Activated naive CD4-positive, alpha-beta T cell treated with anti-CD3 and anti-CD28 coated beads for 36 hours (primary cell): ENCODE measurements around the gene PALLD. TPM values are rescaled to one million over a fixed set of nuclear protein-coding genes. Genes with fewer than 3 reads are reported as not detected.
"Not testable (repeated sequence)": the region's sequence is repeated elsewhere in the genome, so short reads cannot be mapped to it uniquely, and the experiment has no call there.

Experiments used
- CTCF ChIA-PET: fragments of 350-600 bp; sonication (Branson Sonifier 250); formaldehyde crosslinking; loops from one replicate; lab custom pipeline; 2021; ENCODE audit warnings: antibody characterized with exemption; lab: Charles Lee
- DNase-seq: peaks from one replicate; pipeline ENCODE4 v3.0.0-alpha.2; 2020
- H3K27ac Mint-ChIP-seq: one replicate; pipeline ENCODE4 v1.8.0; 2021; ENCODE audit warnings: mild to moderate bottlenecking, mixed read lengths
- H3K27me3 Mint-ChIP-seq: one replicate; pipeline ENCODE4 v1.8.0; 2021; ENCODE audit warnings: low read depth, mixed read lengths
- H3K36me3 Mint-ChIP-seq: one replicate; pipeline ENCODE4 v1.8.0; 2021; ENCODE audit warnings: low read depth, mixed read lengths
- H3K4me1 Mint-ChIP-seq: one replicate; pipeline ENCODE4 v1.8.0; 2021; ENCODE audit warnings: low read depth, mixed read lengths
- H3K4me3 Mint-ChIP-seq: one replicate; pipeline ENCODE4 v1.8.0; 2021; ENCODE audit warnings: mild to moderate bottlenecking, moderate library complexity, mixed read lengths
- H3K9me3 Mint-ChIP-seq: one replicate; pipeline ENCODE4 v1.8.0; 2021; ENCODE audit warnings: mixed read lengths
- intact Hi-C: fragments of 100-400 bp; cut with micrococcal nuclease; formaldehyde crosslinking; loops from one replicate; pipeline ENCODE4 v1.15.1; 2023
- total RNA-seq, 2 experiments: library from RNA; stranded (reverse); gene quantifications; one replicate each; pipeline ENCODE4 v1.2.3, GENCODE V29; 2021

The PALLD gene
- total RNA-seq, 2 experiments from 2014 or later: 7.3 to 7.8 TPM

DNA sequence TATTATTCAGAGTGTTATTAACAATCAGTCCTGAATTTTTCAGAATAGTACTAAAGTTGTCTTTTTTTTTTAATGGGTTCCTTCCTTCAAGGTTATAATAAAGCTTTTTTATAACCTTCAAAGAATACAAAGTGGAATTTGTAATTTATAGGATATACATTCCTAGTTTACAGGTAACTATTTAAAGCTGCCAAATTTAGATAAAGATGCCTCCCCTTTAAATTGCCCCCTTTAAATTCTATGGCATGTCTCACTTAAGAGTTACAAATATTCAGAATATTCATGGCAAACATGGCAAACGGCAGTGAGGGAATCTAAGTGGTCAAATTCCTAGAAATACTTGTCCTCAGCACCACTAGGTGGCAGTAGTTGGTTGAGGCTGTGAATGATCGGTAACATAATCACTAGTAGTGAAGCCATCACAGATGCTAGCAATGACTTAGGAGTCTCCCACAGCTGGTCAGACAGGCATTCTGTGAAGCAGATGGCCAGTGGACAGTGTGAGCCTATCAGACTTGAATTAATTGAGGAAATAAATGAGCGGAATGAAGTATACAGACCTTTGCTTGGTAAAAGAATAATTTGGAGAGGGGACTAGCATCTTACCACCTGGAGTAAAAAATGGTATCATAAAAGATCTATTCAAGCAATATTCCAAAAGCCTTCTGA, 426.8 kb downstream of the PALLD start:
- Mint-ChIP-seq H3K4me1 (peaks cover 2% of the 10 kb centered on the region), H3K27me3 (no peaks in the 10 kb centered on the region), H3K27ac (no peak overlapping the region), H3K9me3 (no peaks in the 10 kb centered on the region), H3K4me3 (no peak overlapping the region), H3K36me3 (no peaks in the 10 kb centered on the region)
- CTCF ChIA-PET: interaction anchor here (0.6 to 4.4 kb wide), 31 partner anchors 9 to 808 kb away, joined by 3 to 28 read pairs (median 4); partner anchors contain the start of gene CBR4
- intact Hi-C loops: loop anchor here (1.0 to 5.0 kb wide), 5 partner anchors 87 to 1124 kb away; partner anchors contain the start of genes CBR4 and SH3RF1
- peak; percentile 73 for DNase-seq

DNA sequence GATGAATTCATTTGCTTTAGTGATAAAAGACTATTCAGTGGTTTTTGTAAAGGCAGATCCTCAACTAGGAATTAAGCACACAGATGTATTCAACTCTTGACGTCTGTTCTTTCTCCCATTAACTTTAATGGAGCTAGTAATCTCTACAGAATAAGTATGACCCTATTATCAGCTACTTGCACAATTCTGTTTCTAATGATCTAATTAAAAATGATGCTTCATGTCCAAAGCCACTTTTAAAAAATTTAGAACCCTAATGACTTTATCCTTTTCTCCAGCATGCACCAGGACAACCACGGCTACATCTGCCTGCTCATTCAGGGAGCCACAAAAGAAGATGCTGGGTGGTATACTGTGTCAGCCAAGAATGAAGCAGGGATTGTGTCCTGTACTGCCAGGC, 427.8 kb downstream of the PALLD start:
- intact Hi-C loops: loop anchor here (5.0 kb wide), 2 partner anchors 348 to 1123 kb away; partner anchors contain the start of gene SH3RF1
- H3K9me3 Mint-ChIP-seq: no peaks in the 10 kb centered on the region
- peaks cover 2% of the 10 kb centered on the region for H3K4me1 Mint-ChIP-seq
- no peaks in the 10 kb centered on the region for H3K27me3 Mint-ChIP-seq
- CTCF ChIA-PET: interaction anchor here (0.6 to 4.1 kb wide), 12 partner anchors 8 to 739 kb away, joined by 3 to 28 read pairs (median 4); partner anchors contain the start of gene CBR4
- H3K27ac Mint-ChIP-seq: no peak overlapping the region
- no peak overlapping the region for H3K4me3 Mint-ChIP-seq
- no peaks in the 10 kb centered on the region for H3K36me3 Mint-ChIP-seq
- DNase-seq: no peak

DNA sequence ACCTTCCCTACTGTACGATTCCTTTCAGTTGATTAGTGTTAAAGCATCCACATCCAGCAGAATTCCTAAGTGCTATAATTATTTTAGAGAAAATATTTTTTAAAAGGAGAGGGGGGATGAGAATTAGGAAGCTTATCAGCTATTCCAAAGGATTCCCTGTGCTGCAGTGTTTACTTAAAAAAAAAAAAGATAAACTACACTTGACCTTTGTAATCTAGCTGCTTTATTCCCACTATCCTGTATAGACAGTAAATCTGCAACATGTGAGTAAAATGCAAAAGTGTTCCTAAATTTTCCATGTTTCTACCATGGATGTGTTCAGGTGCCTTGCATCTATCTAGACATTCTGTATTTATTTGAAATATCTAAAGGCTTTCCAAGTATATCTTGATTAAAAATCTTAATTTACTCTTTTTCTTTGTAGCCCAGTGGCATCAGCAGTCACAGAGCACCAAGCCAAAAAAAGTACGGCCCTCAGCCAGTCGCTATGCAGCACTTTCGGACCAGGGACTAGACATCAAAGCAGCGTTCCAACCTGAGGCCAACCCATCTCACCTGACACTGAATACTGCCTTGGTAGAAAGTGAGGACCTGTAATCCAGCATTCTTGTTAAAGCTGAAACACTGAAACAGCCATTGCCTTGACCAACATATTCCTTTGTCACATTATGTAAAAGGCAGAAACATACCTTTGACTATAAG, 429.1 kb downstream of the PALLD start:
- DNase-seq: no peak
- Mint-ChIP-seq H3K27me3 (no peaks in the 10 kb centered on the region), H3K4me1 (peaks cover 2% of the 10 kb centered on the region), H3K27ac (no peak overlapping the region), H3K36me3 (no peaks in the 10 kb centered on the region), H3K4me3 (no peak overlapping the region), H3K9me3 (no peaks in the 10 kb centered on the region)
- CTCF ChIA-PET: interaction anchor here (0.7 kb wide), 1 partner anchor 561 kb away, joined by 3 read pairs; no protein-coding TSS in a partner anchor
- intact Hi-C loops: no loop called here

DNA sequence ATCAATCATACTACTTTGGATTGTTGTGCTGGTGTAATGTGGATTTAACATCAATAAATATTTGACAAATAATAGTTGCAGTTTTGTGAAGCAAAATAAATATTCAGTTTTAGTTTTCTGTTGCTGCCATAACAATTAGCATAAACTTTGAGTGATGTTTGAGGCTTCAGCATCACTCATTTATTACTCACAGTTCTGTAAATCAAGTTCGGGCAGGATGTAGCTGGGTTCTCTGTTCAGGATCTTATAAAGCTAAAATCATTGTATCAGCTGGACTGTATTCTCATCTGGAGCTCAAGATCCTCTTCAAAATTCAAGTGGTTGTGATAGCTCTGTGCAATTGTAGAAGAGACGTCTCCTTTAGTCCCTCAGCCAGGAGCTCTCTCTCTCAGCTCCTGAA, 431.5 kb downstream of the PALLD start:
- CTCF ChIA-PET: interaction anchor here (0.6 kb wide), 1 partner anchor 373 kb away, joined by 3 read pairs; no protein-coding TSS in a partner anchor
- H3K4me1 Mint-ChIP-seq: peaks cover 2% of the 10 kb centered on the region
- H3K4me3 Mint-ChIP-seq: no peak overlapping the region
- H3K27ac Mint-ChIP-seq: no peak overlapping the region
- intact Hi-C loops: no loop called here
- peaks cover 7% of the 10 kb centered on the region for H3K36me3 Mint-ChIP-seq
- no peaks in the 10 kb centered on the region for H3K27me3 Mint-ChIP-seq
- H3K9me3 Mint-ChIP-seq: peaks cover 18% of the 10 kb centered on the region
- DNase-seq: no peak

DNA sequence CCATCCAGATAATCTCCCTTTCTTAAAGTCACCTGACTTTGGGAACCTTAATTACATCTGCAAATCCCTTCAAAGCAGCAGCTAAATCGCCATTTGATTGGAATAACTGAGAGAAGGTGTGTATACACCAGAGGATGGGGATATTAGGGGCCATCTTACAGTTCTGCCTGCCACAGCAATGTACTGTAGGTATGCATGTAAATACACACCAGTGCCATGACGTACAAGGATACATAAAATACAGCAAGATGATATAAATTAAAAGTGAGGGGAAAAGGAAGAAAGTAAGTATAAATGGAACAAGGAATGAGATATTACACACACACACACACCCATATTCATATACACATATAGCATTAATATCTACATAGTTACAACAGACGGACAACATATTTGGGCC, 432.0 kb downstream of the PALLD start:
- Mint-ChIP-seq H3K9me3 (peaks cover 22% of the 10 kb centered on the region), H3K4me1 (peaks cover under 1% of the 10 kb centered on the region), H3K27ac (no peak overlapping the region), H3K4me3 (no peak overlapping the region), H3K36me3 (peaks cover 11% of the 10 kb centered on the region), H3K27me3 (no peaks in the 10 kb centered on the region)
- intact Hi-C loops: no loop called here
- CTCF ChIA-PET: interaction anchor here (1.1 kb wide), 1 partner anchor 557 kb away, joined by 3 read pairs; no protein-coding TSS in a partner anchor
- no peak for DNase-seq

DNA sequence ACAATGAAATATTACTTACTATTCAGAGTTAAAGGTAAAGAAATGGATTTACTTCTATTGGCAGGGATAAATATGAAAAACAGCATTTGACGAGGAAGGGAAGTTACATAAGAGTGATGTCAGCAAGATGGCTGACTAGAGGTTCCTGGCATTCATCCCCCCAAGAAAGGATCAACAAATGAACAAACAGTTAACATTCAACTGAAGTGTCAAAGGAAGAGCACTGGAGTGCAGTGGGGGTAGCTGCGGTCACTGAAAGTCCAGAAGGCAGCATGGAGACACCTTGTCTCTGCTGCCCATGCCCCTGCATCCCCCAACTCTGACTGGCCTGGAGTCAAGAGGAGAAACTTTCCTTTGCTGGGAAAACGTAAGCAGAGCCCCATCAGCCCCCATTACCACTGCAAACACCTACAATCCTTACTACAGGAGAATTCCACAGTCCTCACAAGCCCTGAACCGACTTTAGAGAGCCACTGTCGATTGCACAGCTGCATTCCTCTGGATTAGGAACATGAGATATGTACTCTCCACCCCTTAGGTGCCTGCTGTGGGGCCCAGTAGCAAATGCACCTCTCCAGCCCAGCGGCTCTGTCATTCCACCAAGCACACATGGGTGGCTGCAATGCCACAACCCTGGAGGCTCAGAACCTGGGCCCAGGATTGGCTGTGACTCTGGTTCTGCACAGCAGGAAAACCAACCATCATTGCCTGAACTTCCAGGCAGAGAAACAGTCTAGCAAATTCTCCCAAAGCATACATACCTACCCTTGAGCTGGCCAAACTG, 433.8 kb downstream of the PALLD start:
- H3K4me1 Mint-ChIP-seq: no peaks in the 10 kb centered on the region
- no peak overlapping the region for H3K27ac Mint-ChIP-seq
- intact Hi-C loops: no loop called here
- CTCF ChIA-PET: interaction anchor here (0.5 kb wide), 1 partner anchor 614 kb away, joined by 3 read pairs; no protein-coding TSS in a partner anchor
- H3K36me3 Mint-ChIP-seq: peaks cover 15% of the 10 kb centered on the region
- H3K9me3 Mint-ChIP-seq: peaks cover 24% of the 10 kb centered on the region
- DNase-seq: no peak
- H3K27me3 Mint-ChIP-seq: no peaks in the 10 kb centered on the region
- no peak overlapping the region for H3K4me3 Mint-ChIP-seq

DNA sequence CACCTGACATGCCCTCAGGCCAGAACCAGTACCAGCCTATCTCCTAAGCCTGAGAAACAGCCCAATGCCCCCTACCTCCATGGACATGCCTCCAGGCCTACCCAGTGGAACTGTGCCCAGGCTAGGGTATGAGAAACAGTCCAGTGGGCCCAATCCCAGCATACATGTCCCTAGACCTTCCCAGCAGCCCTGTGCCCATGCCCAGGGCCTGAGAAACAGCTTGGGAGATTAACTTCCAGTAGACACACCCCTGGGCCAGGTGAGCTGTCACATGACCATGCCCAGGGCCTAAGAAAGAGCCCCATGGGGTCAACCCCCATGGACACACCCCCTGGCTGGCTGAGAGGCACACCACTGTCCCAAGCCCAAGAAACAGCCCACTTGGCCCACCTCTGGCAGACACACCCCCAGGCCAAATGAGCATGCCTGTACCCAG, 434.4 kb downstream of the PALLD start:
- no peak overlapping the region for H3K4me3 Mint-ChIP-seq
- peaks cover 24% of the 10 kb centered on the region for H3K9me3 Mint-ChIP-seq
- no peak for DNase-seq
- CTCF ChIA-PET: interaction anchor here (0.5 kb wide), 1 partner anchor 614 kb away, joined by 3 read pairs; no protein-coding TSS in a partner anchor
- H3K27me3 Mint-ChIP-seq: no peaks in the 10 kb centered on the region
- H3K4me1 Mint-ChIP-seq: no peaks in the 10 kb centered on the region
- intact Hi-C loops: no loop called here
- H3K27ac Mint-ChIP-seq: no peak overlapping the region
- H3K36me3 Mint-ChIP-seq: peaks cover 15% of the 10 kb centered on the region

DNA sequence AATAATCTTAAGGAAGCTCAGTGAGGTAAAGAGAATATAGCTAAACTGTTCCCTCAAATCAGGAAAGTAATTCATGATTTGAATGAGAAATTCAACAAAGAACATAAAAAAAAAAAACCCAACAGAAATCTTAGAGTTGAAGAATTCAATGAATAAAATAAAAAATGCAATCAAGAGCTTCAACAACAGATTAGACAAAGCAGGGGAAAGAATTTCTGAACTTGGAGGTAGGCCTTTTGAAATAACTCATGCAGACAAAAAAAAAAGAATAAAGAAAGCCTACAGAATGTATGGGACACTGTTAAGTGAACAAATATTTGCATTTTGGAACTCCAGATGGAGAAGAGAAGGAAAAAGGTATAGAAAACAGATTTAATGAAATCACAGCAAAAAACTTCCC, 435.3 kb downstream of the PALLD start:
- Mint-ChIP-seq H3K27me3 (no peaks in the 10 kb centered on the region), H3K36me3 (peaks cover 19% of the 10 kb centered on the region)
- intact Hi-C loops: no loop called here

DNA sequence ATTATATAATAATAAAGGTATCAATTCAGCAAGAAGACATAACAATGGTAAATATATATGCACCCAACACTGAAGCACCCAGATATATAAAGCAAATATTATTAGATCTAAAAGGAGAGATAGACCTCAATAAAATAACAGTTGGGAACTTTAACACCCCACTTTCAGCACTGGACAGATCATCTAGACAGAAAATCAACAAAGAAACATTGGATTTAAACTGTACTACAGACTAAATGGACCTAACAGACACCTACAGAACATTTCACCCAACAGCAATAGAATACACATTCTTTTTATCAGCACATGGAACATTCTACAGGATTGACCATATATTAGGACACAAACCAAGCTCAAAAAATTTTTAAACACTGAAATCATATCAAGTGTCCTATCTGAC, 436.6 kb downstream of the PALLD start:
- no peak overlapping the region for H3K4me3 Mint-ChIP-seq
- no peaks in the 10 kb centered on the region for H3K4me1 Mint-ChIP-seq
- no peak for DNase-seq
- H3K36me3 Mint-ChIP-seq: peaks cover 24% of the 10 kb centered on the region
- intact Hi-C loops: no loop called here
- CTCF ChIA-PET: interaction anchor here (1.4 to 2.4 kb wide), 2 partner anchors 10 to 12 kb away, joined by 5 to 8 read pairs; no protein-coding TSS in a partner anchor
- no peak overlapping the region for H3K27ac Mint-ChIP-seq
- H3K27me3 Mint-ChIP-seq: no peaks in the 10 kb centered on the region
- H3K9me3 Mint-ChIP-seq: peaks cover 40% of the 10 kb centered on the region

More for the DNA sequence above, 435.3 kb downstream of the PALLD start:
- no peak overlapping the region for H3K27ac Mint-ChIP-seq
- H3K4me3 Mint-ChIP-seq: no peak overlapping the region
- peaks cover 28% of the 10 kb centered on the region for H3K9me3 Mint-ChIP-seq
- DNase-seq: no peak
- H3K4me1 Mint-ChIP-seq: no peaks in the 10 kb centered on the region
- CTCF ChIA-PET: interaction anchor here (0.7 to 2.4 kb wide), 3 partner anchors 8 to 17 kb away, joined by 3 to 8 read pairs (median 5); no protein-coding TSS in a partner anchor

DNA sequence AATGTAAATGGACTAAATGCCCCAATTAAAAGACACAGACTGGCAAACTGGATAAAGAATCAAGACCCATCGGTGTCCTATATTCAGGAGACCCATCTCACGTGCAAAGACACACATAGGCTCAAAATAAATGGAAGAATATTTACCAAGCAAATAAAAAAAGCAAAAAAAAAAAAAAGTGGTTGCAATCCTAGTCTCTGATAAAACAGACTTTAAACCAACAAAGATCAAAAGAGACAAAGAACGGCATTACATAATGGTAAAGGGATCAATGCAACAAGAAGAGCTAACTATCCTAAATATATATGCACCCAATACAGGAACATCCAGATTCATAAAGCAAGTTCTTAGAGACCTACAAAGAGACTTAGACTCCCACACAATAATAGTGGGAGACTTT, 440.6 kb downstream of the PALLD start:
- H3K4me3 Mint-ChIP-seq, intact Hi-C loops, H3K27me3 Mint-ChIP-seq, H3K27ac Mint-ChIP-seq, H3K4me1 Mint-ChIP-seq, CTCF ChIA-PET, DNase-seq: not testable (repeated sequence)
- H3K9me3 Mint-ChIP-seq: peaks cover 40% of the 10 kb centered on the region
- peaks cover 26% of the 10 kb centered on the region for H3K36me3 Mint-ChIP-seq

DNA sequence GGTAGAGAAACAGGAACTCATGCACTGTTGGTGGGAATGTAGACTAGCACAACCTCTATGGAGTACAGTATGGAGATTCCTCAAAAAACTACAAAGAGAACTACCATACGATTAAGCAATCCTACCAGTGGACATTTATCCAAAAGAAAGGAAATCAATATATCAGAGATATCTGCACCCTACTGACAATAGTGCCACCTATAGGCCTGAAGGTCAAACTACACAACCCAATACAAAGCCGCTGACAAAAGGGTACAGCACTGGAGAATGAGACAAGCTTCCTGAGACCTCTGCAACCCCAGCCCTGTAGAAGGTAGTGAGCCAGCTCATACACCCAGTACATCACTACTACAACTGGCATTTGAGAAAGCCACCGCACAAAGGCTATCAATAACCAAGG, 446.1 kb downstream of the PALLD start:
- intact Hi-C loops: no loop called here
- Mint-ChIP-seq H3K4me1 (no peaks in the 10 kb centered on the region), H3K27ac (no peak overlapping the region), H3K9me3 (peaks cover 25% of the 10 kb centered on the region), H3K36me3 (peaks cover 13% of the 10 kb centered on the region), H3K27me3 (no peaks in the 10 kb centered on the region), H3K4me3 (no peak overlapping the region)
- DNase-seq: no peak
- CTCF ChIA-PET: interaction anchor here (0.7 to 2.2 kb wide), 5 partner anchors 12 to 261 kb away, joined by 3 to 8 read pairs (median 3); no protein-coding TSS in a partner anchor
